ENCODE results near the gene ANO6. TPM values are rescaled to one million over a fixed set of nuclear protein-coding genes. Genes with fewer than 3 reads are reported as not detected.
"Not testable (repeated sequence)": the region's sequence is repeated elsewhere in the genome, so short reads cannot be mapped to it uniquely, and the experiment has no call there.

The ANO6 gene
- total RNA-seq, 2 donors from 2014 or later = 35.2 to 55.1 TPM

DNA sequence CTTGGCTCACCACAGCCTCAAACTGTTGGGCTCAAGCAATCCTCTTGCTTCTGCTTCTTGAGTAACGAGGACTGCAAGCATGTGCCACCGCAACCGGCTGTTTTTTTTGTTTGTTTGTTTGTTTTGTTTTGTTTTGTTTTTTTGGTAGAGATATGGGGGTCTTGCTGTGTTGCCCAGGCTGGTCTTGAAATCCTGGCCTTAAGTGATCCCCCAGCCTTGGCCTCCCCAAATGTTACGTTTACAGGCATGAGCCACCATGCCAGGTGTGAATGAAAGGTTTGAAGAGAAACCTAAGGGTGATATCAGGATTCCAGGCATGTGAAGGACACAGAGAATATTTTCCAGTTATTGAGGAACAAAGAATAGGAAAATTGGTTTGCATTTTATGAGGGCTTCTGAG is 45.0 kb downstream of the ANO6 start:
- Mint-ChIP-seq H3K36me3 (no peaks in the 10 kb centered on the region), H3K4me3 (no peak overlapping the region), H3K27me3 (no peaks in the 10 kb centered on the region), H3K9me3 (no peaks in the 10 kb centered on the region), H3K4me1 (ENCODE audit: low read depth in 2 of 2) (peaks cover 48% of the 10 kb centered on the region in 2 donors), H3K27ac (no peak overlapping the region)
- DNase-seq (ENCODE audit: low spot score) = no peak
- ATAC-seq = no peak

DNA sequence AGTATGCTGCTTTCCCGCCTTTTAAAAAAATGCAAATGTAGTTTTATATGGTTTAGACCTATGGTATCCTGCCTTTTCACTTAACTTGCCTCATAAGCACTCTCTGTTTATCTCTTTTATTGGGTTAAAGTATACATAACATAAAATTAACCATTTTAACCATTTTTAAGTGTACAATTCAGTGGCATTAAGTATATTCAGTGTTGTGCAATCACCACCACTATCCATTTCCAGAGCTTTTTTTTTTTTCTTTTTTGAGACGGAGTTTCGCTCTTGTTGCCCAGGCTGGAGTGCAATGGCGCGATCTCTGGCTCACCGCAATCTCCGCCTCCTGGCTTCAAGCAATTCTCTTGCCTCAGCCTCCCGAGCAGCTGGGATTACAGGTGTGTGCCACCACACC is 46.3 kb downstream of the ANO6 start:
- ATAC-seq; H3K9me3 Mint-ChIP-seq; H3K27me3 Mint-ChIP-seq; H3K36me3 Mint-ChIP-seq; H3K4me3 Mint-ChIP-seq; DNase-seq (ENCODE audit: low spot score); H3K27ac Mint-ChIP-seq: not testable (repeated sequence)
- peaks cover 47 to 50% of the 10 kb centered on the region in 2 donors for H3K4me1 Mint-ChIP-seq (ENCODE audit: low read depth in 2 of 2)

DNA sequence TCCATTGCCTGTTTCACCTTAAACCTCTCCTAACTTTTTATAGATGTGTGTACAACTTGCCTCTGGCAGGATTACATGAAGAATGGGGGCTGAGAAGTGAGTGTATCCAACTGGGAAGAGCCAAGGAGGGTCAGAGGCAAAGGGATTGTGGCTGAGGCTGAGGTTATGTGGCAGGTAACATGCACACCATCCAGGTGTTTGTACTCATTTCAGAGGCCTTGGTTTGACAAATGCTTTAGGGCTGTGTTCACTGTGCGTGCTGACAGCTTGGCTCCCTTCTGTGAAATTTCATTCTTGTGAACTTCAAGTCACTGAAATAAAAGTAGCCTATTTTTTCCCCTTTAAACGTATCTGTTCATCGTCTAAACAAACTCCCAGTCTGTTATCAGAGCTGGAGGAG is 47.7 kb downstream of the ANO6 start:
- no peak overlapping the region for H3K4me3 Mint-ChIP-seq
- no peak for DNase-seq (ENCODE audit: low spot score)
- H3K36me3 Mint-ChIP-seq = no peaks in the 10 kb centered on the region
- H3K9me3 Mint-ChIP-seq = no peaks in the 10 kb centered on the region
- peaks cover 37 to 45% of the 10 kb centered on the region in 2 donors for H3K4me1 Mint-ChIP-seq (ENCODE audit: low read depth in 2 of 2)
- H3K27ac Mint-ChIP-seq = no peak overlapping the region
- H3K27me3 Mint-ChIP-seq = no peaks in the 10 kb centered on the region
- ATAC-seq = no peak

DNA sequence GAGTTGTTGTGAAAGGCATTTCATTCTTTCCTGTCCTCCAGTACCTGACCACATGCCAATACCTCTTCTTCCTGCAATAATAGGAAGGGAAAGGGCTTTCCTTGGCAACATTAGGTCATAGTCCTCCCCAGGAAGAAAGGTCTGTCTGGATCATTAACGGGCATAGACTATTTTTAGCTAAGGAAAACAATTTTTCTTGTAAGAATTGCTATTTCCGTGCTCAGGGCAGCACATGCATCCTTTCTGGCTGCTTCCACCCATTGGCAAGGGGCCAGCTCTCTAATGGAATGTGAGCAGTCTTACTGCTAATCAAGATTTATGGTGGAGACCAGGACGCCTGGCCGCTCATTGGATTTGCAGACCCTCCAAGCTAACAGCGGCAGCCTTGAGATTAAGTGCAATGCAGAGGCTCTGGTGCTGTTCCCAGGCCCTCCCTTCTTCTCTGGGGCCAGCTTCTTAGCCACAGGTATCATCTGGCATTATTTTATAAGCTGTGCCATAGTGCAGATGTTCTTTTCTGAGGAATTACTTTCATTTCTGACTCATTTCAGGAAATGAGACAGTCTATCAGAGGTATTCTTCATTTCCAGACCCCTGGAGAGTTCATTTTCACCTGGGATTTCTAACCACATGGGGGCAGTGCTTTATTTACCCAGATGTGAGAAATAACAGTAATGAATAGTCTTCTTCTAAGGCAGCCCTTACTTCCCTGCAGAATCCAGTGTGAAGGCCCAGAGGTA is 52.9 kb downstream of the ANO6 start:
- peaks cover 26 to 36% of the 10 kb centered on the region in 2 donors for H3K4me1 Mint-ChIP-seq (ENCODE audit: low read depth in 2 of 2)
- no peaks in the 10 kb centered on the region for H3K27me3 Mint-ChIP-seq
- no peak overlapping the region for H3K4me3 Mint-ChIP-seq
- no peaks in the 10 kb centered on the region for H3K9me3 Mint-ChIP-seq
- ATAC-seq = no peak
- no peak overlapping the region for H3K27ac Mint-ChIP-seq
- DNase-seq (ENCODE audit: low spot score) = no peak
- no peaks in the 10 kb centered on the region for H3K36me3 Mint-ChIP-seq

DNA sequence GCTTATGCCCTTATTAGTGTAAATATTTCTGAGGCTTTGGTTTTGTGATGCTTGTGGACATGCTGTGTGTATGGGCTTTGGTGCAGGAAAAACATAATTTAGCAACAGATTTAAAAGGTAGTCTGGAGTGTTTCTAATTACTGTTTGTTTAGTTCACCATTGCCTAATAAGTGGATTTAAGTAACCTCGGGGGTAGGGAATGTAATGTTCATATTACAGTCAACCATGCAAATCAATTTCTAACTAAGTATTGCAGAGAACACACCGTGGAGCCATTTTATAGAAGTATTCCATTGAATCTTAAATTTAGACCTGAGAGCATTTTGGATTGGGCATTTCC is 53.5 kb downstream of the ANO6 start:
- Mint-ChIP-seq H3K27ac (no peak overlapping the region), H3K4me3 (no peak overlapping the region)

DNA sequence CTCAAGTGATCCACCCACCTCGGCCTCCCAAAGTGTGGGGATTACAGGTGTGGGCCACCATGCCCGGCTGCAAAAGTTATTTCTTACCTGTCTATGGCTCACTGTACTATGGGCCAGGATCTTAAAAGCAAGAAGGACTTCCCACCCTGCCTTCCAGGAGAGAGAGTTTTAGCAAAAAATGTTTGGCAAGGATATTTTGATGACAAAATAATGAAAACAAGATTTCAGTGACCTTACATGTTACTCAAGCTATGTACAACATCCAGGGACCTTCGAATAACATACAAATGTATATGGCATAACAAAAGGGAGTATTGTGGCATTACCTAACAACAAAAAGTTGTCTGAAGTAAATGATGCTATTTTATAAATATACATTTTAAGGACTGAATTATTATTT is 55.1 kb downstream of the ANO6 start:
- H3K9me3 Mint-ChIP-seq = no peaks in the 10 kb centered on the region
- DNase-seq (ENCODE audit: low spot score) (no peak), ATAC-seq (no peak)
- H3K4me1 Mint-ChIP-seq (ENCODE audit: low read depth in 2 of 2) = peaks cover 15 to 25% of the 10 kb centered on the region in 2 donors
- H3K36me3 Mint-ChIP-seq = no peaks in the 10 kb centered on the region
- H3K27me3 Mint-ChIP-seq = no peaks in the 10 kb centered on the region
- H3K4me3 Mint-ChIP-seq = no peak overlapping the region
- H3K27ac Mint-ChIP-seq = no peak overlapping the region

More for the DNA sequence above, 53.5 kb downstream of the ANO6 start:
- DNase-seq (ENCODE audit: low spot score) (no peak), ATAC-seq (no peak)
- H3K9me3 Mint-ChIP-seq = no peaks in the 10 kb centered on the region
- peaks cover 22 to 34% of the 10 kb centered on the region in 2 donors for H3K4me1 Mint-ChIP-seq (ENCODE audit: low read depth in 2 of 2)
- no peaks in the 10 kb centered on the region for H3K36me3 Mint-ChIP-seq
- H3K27me3 Mint-ChIP-seq = no peaks in the 10 kb centered on the region

DNA sequence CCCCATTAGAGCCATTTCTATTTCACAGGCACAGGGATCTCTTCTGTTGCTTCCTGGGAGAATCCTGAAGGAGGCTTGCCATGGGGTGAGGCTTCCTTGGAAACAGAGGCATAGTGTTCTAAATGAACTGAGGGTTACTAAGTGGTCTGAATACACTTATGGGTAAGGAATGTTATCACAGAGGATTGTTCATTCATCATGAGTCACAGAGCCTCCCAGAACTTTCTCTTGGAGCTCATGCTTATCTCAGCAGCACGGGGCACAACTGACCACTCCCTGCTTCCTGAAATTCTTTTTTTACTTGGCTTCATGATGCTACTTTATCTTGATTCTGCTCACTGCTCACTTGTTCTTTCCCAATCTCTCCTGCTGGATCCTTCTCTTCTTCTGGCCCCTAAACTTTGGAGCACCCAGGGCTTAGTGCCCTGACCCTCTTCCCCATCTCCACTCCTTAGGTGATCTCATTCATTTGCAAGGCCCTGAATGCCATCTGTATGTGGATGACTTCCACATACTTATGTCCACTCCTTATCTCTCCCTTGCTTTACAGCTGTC is 57.9 kb downstream of the ANO6 start:
- ATAC-seq (no peak), DNase-seq (ENCODE audit: low spot score) (no peak)
- Mint-ChIP-seq H3K4me3 (no peak overlapping the region), H3K9me3 (no peaks in the 10 kb centered on the region), H3K36me3 (no peaks in the 10 kb centered on the region), H3K27me3 (no peaks in the 10 kb centered on the region), H3K27ac (no peak overlapping the region), H3K4me1 (ENCODE audit: low read depth in 2 of 2) (peaks cover 5 to 15% of the 10 kb centered on the region in 2 donors)

DNA sequence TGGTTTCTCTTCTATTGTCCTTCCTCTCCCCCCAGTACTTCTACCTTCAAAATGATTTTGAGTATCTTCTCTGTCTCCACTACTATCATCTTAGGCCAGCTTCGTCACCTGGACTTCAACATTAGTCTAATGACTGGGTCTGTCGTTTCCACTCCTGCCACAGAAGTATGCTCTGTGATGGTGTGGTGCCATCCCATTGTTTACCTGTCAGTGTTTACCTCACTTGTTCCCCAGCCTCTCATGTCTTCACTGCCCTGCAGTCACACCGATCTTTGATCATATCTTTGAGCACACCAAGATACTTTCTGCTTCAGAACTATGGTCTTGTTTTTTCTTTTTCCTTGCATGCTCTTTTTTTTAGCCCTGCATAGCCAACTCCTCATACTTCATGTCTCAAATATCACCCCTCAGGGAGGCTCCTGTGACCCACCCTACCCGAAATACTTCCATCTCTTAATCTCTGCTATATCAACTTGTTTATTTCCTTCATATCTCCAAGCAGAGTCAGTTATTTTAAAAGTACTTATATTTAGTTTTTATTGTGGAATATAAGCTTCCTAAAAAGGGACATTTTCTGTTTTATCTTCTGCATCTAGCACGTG is 60.4 kb downstream of the ANO6 start:
- DNase-seq (ENCODE audit: low spot score) = no peak
- H3K27ac Mint-ChIP-seq = no peak overlapping the region
- peaks cover 0 to 7% of the 10 kb centered on the region in 2 donors for H3K4me1 Mint-ChIP-seq (ENCODE audit: low read depth in 2 of 2)
- no peaks in the 10 kb centered on the region for H3K27me3 Mint-ChIP-seq
- no peaks in the 10 kb centered on the region for H3K36me3 Mint-ChIP-seq
- no peak for ATAC-seq
- H3K4me3 Mint-ChIP-seq = no peak overlapping the region
- H3K9me3 Mint-ChIP-seq = no peaks in the 10 kb centered on the region

DNA sequence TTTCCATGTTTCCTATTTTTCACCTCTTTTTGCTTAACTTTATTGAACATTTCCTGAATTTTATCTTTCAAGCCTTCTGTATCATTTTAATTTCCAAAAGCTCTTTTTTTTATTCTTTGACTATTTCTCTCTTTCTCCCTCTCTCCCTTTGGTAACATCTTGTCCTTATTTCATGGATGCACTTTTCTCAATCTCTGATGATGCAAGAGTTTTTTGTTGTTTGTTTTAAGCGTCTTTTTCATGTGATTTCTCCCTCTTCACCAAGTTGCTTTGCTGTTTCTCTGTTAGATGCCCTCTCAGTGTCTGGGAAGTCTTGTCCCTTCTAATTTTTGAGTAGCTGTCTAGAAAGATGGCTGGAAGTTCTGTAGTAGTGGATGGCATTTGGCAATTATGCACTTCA is 62.6 kb downstream of the ANO6 start:
- Mint-ChIP-seq H3K36me3 (peaks cover 5% of the 10 kb centered on the region), H3K4me1 (ENCODE audit: low read depth in 2 of 2) (peaks cover 7 to 11% of the 10 kb centered on the region in 2 donors), H3K27me3 (no peaks in the 10 kb centered on the region), H3K4me3 (no peak overlapping the region), H3K27ac (no peak overlapping the region), H3K9me3 (no peaks in the 10 kb centered on the region)
- ATAC-seq (no peak), DNase-seq (ENCODE audit: low spot score) (no peak)

DNA sequence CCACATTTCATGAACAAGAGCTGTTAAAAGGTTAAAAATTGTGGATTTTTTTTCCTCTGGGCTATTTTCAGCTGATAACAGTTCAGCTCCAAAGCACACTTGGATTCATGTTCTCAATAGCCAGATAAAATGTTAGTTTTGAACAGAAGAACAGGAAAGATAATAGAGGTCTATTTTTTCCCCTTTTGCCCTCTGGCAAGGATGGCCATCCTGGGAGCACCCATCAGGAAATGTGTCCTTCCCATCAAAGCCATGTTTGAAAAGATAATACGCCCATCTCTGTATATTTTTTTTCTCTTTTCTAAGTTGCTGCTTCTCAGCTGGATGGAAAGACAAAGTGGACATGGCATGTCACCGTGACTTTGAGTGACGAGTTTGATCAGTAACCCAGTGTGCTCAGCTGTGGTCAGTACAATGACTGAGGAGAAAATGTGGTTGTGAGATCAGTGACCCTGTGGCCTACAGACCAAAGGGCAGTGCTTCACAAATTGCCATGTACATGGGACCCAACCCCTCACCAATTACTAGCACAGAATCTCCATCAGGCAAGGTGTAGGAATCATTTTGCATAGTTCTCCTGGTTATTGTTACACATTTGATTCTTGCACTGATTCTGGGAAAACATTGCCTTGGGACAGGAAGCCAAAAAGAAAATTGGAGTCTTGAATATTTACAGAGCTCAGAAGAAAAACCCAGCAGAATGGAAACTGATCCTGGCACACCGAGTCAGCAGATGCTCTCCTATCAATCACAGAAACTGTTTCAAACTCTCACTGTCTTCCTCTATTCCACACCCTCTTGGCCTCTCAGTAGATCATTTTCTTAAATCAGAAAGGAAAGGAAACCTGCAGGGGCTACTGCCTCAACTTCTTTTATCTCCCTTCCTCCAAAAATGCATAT is 64.3 kb downstream of the ANO6 start:
- Mint-ChIP-seq H3K36me3 (peaks cover 5% of the 10 kb centered on the region), H3K27me3 (no peaks in the 10 kb centered on the region), H3K27ac (no peak overlapping the region), H3K4me1 (ENCODE audit: low read depth in 2 of 2) (peaks cover 7 to 13% of the 10 kb centered on the region in 2 donors), H3K4me3 (no peak overlapping the region), H3K9me3 (no peaks in the 10 kb centered on the region)
- no peak for ATAC-seq
- no peak for DNase-seq (ENCODE audit: low spot score)

DNA sequence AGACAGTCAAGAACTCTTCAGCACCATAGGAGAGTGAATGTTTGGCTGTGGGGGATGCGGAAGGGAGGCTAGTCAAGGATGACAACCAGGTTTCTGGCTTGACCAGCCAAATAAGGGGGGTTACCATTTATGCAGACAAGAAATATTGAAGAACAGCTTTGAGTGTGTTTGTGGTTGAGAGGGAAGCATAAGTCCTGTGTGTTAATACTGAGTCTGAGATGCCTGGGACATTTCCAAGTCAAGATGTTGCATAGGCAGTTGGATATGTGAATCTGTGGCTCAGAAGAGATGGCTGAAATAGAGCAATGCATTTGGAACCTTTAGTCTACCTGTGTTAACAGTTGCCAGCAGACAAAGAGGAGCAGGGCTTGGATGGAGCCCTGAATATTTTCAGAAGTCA is 66.1 kb downstream of the ANO6 start:
- DNase-seq (ENCODE audit: low spot score) (no peak), ATAC-seq (no peak)
- peaks cover 7 to 23% of the 10 kb centered on the region in 2 donors for H3K4me1 Mint-ChIP-seq (ENCODE audit: low read depth in 2 of 2)
- no peaks in the 10 kb centered on the region for H3K9me3 Mint-ChIP-seq
- peaks cover 5% of the 10 kb centered on the region for H3K36me3 Mint-ChIP-seq
- H3K27me3 Mint-ChIP-seq = no peaks in the 10 kb centered on the region
- H3K4me3 Mint-ChIP-seq = no peak overlapping the region
- H3K27ac Mint-ChIP-seq = no peak overlapping the region

DNA sequence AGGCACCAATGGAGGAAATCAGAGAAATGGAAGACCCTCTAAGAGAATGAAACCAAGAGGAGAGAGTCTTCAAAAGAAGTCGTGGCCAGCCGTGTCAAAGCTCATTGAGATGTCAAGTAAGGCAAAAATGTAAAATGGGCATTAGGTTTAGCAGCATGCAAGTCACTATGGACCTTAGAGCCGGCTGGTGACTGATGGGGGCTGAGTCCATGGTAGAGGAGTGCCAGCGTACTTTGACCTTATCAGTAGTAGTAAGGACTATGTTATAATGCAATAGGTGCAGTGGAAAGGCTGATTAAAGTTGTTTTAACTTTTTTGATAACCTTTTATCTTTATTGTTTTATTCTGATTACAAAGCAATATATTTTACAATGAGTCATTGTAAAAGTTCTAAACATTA is 66.5 kb downstream of the ANO6 start:
- Mint-ChIP-seq H3K4me3 (no peak overlapping the region), H3K9me3 (no peaks in the 10 kb centered on the region), H3K4me1 (ENCODE audit: low read depth in 2 of 2) (peaks cover 10 to 25% of the 10 kb centered on the region in 2 donors), H3K27me3 (no peaks in the 10 kb centered on the region), H3K36me3 (peaks cover 5% of the 10 kb centered on the region), H3K27ac (no peak overlapping the region)
- ATAC-seq (no peak), DNase-seq (ENCODE audit: low spot score) (no peak)

DNA sequence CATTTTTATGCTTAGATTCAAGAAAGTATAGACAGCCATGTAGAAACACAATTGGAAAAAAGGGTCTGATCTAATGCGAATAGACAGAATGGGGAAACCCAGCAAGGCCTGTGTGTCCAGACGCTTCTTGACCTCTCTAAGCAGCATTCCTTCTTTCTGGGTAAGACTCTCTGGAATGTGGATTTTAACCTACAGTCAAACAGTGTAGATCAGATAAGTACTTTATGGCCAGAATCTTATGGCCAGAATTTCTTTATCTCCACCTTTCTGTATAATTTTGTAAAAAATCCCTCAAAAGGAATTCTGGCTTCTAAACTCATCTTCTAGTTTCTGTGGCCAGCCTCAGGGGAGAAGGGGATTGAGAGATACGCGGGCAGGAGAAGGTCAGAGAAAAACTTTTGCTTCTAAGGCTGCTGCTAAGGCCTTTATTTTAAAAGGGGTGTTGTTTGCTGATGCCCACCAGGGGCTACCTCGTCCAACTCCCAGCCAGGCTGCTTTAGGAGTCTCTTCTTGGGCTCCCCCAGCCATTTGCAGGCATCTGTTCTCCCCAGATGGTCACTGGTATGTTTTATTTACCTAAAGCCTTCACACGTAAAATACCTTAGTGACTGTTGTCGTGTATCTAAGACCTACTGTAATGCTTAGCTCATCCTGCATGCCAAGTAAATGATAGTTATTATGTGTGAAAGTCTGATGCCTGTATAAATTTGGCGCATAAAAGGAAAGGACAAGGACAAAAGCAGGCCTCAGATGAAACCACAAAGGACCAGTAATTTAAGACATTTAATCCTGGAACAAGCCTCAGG is 68.4 kb downstream of the ANO6 start:
- Mint-ChIP-seq H3K9me3 (no peaks in the 10 kb centered on the region), H3K36me3 (peaks cover 5% of the 10 kb centered on the region)
- no peak for ATAC-seq

More for the DNA sequence above, 68.4 kb downstream of the ANO6 start:
- H3K27me3 Mint-ChIP-seq = no peaks in the 10 kb centered on the region
- DNase-seq (ENCODE audit: low spot score) = no peak
- peaks cover 12 to 23% of the 10 kb centered on the region in 2 donors for H3K4me1 Mint-ChIP-seq (ENCODE audit: low read depth in 2 of 2)
- H3K4me3 Mint-ChIP-seq = no peak overlapping the region
- H3K27ac Mint-ChIP-seq = no peak overlapping the region

All from natural killer cell treated with Interleukin-12 subunit alpha and Interleukin-12 subunit beta and Interleukin-15 and Interleukin-18, amount 100 ng/mL, for 72 hours (primary cell).